ENCODE measurements around the gene RBM42. TPM values are rescaled to one million over a fixed set of nuclear protein-coding genes. Genes with fewer than 3 reads are reported as not detected.

Gene RBM42
- total and polyA plus RNA-seq, 9 of the 15 experiments (the other 6 are each of a cell fraction or from before 2014, with no cell fraction given): 5.7 to 149 (median 32.4) TPM

- TF ChIP-seq ZNF175 (CRISPR knock-in tag; IDR thresholded peaks at IDR 0.05; ENCODE audit: low read depth): no peak
- TF ChIP-seq SMARCA5 (IDR thresholded peaks at IDR 0.05): no peak
- peak; percentile 12 for TF ChIP-seq CHD1 (IDR thresholded peaks at IDR 0.05; ENCODE audit: low read length)
- TF ChIP-seq, protein P1, sequence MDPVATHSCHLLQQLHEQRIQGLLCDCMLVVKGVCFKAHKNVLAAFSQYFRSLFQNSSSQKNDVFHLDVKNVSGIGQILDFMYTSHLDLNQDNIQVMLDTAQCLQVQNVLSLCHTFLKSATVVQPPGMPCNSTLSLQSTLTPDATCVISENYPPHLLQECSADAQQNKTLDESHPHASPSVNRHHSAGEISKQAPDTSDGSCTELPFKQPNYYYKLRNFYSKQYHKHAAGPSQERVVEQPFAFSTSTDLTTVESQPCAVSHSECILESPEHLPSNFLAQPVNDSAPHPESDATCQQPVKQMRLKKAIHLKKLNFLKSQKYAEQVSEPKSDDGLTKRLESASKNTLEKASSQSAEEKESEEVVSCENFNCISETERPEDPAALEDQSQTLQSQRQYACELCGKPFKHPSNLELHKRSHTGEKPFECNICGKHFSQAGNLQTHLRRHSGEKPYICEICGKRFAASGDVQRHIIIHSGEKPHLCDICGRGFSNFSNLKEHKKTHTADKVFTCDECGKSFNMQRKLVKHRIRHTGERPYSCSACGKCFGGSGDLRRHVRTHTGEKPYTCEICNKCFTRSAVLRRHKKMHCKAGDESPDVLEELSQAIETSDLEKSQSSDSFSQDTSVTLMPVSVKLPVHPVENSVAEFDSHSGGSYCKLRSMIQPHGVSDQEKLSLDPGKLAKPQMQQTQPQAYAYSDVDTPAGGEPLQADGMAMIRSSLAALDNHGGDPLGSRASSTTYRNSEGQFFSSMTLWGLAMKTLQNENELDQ (CRISPR knock-in tag; IDR thresholded peaks at IDR 0.05; ENCODE audit: borderline replicate concordance): no peak
- no peak for TF ChIP-seq RNF219 (CRISPR knock-in tag; IDR thresholded peaks at IDR 0.05)
- TF ChIP-seq RBBP5 (IDR thresholded peaks at IDR 0.05; ENCODE audit: borderline replicate concordance, insufficient read depth, low read length, poor library complexity, severe bottlenecking): peak; percentile 82
- TF ChIP-seq ZNF609 (CRISPR knock-in tag; IDR thresholded peaks at IDR 0.05; ENCODE audit: borderline replicate concordance): no peak
- no peak for TF ChIP-seq CAMTA2 (CRISPR knock-in tag; conservative IDR thresholded peaks at IDR 0.05)
- peak; percentile 74; the same call in 1 of the 2 replicates for TF ChIP-seq KAT8 (IDR thresholded peaks at IDR 0.05; ENCODE audit: low read depth)
- TF ChIP-seq ZNF140 (CRISPR knock-in tag; IDR thresholded peaks at IDR 0.05): no peak
- no peak for TF ChIP-seq ZNF764 (CRISPR knock-in tag; IDR thresholded peaks at IDR 0.05; ENCODE audit: low read depth)
- TF ChIP-seq POLR2AphosphoS2 (IDR thresholded peaks at IDR 0.05; ENCODE audit: low read length): no peak
- no peak for TF ChIP-seq LARP7 (IDR thresholded peaks at IDR 0.05)
- TF ChIP-seq, protein P2, sequence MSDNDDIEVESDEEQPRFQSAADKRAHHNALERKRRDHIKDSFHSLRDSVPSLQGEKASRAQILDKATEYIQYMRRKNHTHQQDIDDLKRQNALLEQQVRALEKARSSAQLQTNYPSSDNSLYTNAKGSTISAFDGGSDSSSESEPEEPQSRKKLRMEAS (CRISPR knock-in tag; IDR thresholded peaks at IDR 0.05): peak; percentile 16; the same call in 1 of the 2 replicates
- no peak for TF ChIP-seq SIRT6 (IDR thresholded peaks at IDR 0.05; ENCODE audit: low read depth, low read length)
- TF ChIP-seq JUN (IDR thresholded peaks at IDR 0.05; ENCODE audit: borderline replicate concordance, low read depth, low read length): peak; percentile 99
- TF ChIP-seq JUN (CRISPR knock-in tag; IDR thresholded peaks at IDR 0.05; ENCODE audit: borderline replicate concordance): no peak
- no peak for TF ChIP-seq ZNF384 (IDR thresholded peaks at IDR 0.05; ENCODE audit: low read depth, low read length)
Observed at GRCh38 chr19:35628565-35629331, at the start of gene RBM42 (continued).

All from K562 (cell line).